Raji (cell line): Measurements from ENCODE around the gene CHTOP.

Experiments used
- POLR2A ChIP-seq: IDR thresholded peaks from 2 replicates; pipeline ENCODE4 v1.6.1; 2011; ENCODE audit warnings: low read depth, low read length, control low read depth; ENCODE audit not compliant: insufficient read depth

The CHTOP gene

DNA sequence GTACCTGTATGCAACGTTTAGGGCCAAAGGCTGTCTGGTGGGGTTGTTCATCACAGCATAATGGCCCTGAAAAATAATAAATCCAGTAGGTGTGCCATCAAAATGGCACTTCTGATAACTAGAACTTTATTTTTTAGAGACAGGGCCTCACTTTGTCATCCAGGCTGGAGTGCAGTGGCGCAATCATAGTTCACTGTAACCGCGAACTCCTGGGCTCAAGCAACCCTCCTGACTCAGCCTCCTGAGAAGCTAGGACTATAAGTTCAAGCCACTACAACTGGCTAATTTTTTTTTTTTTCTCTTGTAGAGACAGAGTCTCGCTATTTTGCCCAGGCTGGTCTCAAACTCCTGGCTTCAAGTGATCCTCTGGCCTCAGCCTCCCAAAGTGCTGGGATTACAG lies 29.3 kb downstream of the CHTOP start:
- no peak for TF ChIP-seq POLR2A

DNA sequence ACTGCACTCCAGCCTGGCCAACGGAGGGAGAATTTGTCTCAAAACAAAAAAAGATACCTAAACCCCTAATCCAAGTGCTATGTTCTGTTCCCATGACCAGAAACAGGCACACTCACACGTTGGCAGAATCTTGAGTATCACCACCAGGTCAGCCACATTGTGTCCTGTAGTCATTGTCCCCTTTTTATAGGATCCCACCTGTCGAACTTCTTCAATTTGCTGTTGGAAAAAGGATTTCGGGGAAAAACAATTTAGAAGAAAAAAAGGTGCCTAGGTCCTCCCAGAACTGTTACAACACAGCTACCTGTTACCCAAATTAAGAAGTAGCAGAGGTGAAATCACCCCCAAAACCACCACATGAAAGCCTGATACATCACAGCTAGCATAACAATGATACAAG lies 33.6 kb downstream of the CHTOP start:
- no peak for TF ChIP-seq POLR2A

DNA sequence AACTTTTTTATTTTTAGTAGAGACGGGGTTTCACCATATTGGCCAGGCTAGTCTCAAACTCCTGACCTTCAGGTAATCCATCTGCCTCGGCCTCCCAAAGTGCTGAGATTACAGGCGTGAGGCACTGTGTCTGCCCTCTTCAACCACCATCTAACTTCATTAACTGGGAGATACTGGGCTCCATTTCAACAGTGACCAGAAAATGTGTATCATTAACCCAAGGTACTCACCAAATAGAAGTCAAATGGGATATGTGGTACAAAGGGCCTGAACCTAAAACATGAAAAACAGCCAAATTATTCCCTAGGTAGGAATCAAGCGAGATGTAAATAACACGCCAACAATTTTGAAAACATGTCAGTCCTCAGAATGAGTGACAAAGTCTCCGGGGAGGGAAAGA lies 35.7 kb downstream of the CHTOP start:
- TF ChIP-seq POLR2A = no peak

DNA sequence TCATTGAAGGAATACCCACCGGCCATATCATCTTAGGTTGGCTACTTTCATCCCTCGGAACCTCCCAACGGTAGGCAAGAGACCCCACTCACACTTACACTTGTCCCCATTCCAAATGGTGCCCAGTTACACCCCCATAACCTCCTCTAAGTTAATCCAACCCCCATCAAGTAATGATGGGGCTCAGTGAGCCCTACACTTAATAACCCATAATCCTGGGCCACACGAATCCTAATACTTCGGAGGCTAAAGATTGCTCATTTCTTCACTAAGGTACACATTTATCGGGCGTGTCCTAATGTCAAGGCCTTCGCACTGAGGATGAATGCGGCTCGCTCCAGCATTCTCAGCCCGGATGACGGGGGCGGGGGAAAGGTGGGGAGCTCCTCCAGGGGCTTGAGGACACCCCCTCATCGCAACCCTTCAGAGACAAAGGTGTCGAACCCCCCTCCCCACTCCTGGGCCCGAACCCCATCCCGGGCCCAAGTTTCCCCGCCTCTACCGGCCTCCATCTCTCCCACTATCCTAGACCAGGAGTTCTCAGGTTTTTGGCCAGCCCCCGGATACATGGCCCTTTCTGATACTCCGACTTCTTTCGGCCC lies 36.5 kb downstream of the CHTOP start:
- TF ChIP-seq POLR2A = no peak

DNA sequence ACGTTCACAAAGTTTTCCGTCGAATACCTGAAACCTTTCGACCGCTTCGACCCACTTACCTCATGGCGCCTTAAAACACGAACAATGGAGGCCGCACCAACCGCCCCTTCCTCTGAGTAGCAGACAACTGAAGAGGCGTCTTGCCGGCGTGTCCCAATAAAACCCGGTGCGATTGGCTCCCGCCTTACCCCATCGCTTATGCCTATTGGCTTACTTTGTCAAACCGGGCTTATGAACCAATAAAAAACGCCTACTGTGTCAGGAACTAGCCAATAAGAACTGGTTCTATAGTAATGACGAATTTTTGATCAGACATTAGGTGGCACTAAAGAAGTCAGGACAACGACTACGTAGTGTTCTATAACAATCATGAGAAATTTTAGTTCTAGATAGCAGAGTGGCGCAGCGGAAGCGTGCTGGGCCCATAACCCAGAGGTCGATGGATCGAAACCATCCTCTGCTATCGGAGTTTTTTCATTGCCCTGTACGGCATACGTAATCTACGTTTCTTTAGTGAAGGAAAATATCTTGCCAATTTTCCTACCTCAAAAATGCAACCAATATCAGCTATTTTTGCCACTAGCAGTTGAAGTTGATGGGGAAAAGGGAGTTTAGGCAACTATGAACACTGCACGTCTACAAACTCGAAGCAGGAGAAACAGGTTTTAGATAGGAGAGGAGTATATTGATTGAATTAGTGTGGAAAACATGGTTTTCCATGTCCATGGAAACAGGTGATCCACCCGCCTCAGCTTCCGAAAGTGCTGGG lies 37.2 kb downstream of the CHTOP start, which contains the start of gene ILF2:
Gene ILF2 (minus strand): TSS at position 135 of the 769 bp plus-strand sequence. CDS start 71 bp downstream, at position 64.
- TF ChIP-seq POLR2A = peak; percentile 92

DNA sequence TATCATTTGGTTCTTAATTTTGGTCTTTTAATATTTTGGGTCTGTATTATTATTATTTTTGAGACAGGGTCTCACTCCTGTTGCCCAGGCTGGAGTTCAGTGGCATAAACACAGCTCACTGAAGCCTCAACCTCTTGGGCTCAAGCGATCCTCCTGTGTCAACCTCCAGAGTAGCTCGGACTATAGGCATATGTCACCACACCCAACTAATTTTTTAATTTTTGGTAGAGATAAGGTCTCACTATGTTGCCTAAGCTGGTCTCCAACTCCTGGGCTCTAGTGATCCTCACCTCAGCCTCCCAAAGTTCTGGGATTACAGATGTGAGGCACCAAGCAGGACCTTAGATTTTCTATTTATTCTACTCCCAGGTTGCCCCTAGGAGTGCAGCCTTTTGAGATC lies 39.6 kb downstream of the CHTOP start:
- TF ChIP-seq POLR2A = no peak

DNA sequence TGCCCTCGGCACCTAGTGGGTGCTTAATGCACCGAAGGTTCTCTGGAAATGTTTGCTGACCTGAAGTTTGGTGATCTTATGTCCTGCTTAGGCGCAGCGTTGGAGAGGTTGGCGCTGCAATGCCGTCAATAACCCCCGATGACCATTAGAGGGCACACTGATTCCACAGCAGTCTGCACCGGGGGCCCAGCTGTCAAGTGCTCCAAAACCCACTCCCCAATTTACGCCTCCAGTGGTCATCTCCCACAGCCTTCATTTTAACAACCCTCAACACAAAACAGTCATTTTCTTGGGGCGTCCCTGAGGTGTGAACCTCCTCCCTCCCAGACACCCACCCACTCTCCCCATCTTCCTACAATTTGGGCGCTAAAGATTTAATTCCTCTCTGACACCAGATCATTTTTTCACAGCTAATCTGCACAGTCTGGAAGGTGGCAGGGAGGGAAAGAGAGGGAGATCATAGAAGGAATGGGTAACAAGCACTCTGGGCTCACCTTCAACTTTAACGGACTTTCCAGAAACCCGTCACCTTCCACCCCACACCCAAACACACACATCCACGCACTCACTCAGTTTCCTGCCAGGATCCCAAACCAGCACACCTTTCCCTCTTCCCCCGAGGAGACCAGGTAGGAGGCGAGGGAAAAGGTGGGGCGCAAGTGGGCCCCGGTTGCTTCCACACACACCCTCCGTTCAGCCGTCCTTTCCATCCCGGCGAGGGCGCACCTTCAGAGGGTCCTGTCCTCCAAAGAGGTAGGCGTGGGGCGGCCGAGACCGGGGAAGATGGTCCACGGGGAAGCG lies 44.1 kb downstream of the CHTOP start:
- TF ChIP-seq POLR2A = no peak

DNA sequence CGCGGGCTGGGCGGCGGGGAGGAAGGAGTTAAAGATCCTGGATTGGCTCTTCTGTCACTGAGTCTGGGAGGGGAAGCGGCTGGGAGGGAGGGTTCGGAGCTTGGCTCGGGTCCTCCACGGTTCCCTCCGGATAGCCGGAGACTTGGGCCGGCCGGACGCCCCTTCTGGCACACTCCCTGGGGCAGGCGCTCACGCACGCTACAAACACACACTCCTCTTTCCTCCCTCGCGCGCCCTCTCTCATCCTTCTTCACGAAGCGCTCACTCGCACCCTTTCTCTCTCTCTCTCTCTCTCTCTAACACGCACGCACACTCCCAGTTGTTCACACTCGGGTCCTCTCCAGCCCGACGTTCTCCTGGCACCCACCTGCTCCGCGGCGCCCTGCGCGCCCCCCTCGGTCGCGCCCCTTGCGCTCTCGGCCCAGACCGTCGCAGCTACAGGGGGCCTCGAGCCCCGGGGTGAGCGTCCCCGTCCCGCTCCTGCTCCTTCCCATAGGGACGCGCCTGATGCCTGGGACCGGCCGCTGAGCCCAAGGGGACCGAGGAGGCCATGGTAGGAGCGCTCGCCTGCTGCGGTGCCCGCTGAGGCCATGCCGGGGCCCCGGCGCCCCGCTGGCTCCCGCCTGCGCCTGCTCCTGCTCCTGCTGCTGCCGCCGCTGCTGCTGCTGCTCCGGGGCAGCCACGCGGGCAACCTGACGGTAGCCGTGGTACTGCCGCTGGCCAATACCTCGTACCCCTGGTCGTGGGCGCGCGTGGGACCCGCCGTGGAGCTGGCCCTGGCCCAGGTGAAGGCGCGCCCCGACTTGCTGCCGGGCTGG lies 44.9 kb downstream of the CHTOP start, which contains the start of gene NPR1:
Gene NPR1 (plus strand): TSS at position 170 of the 818 bp plus-strand sequence. CDS start 421 bp downstream, at position 591.
- no peak for TF ChIP-seq POLR2A

DNA sequence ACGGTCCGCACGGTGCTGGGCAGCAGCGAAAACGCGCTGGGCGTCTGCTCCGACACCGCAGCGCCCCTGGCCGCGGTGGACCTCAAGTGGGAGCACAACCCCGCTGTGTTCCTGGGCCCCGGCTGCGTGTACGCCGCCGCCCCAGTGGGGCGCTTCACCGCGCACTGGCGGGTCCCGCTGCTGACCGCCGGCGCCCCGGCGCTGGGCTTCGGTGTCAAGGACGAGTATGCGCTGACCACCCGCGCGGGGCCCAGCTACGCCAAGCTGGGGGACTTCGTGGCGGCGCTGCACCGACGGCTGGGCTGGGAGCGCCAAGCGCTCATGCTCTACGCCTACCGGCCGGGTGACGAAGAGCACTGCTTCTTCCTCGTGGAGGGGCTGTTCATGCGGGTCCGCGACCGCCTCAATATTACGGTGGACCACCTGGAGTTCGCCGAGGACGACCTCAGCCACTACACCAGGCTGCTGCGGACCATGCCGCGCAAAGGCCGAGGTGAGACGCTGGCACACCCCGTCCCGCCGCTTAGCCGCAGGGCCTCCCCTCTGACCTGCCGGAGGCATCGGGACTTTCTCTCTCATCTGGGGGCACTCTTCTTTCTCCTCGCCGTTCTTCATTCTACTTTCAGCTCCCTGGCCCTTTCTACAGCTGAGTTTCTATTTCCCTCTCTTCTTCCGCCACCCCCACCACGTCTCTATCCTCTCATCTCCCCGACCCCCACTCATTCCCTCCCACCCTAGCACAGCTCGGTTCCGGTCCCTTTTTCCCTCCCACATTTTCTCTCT lies 45.7 kb downstream of the CHTOP start:
- TF ChIP-seq POLR2A = no peak

DNA sequence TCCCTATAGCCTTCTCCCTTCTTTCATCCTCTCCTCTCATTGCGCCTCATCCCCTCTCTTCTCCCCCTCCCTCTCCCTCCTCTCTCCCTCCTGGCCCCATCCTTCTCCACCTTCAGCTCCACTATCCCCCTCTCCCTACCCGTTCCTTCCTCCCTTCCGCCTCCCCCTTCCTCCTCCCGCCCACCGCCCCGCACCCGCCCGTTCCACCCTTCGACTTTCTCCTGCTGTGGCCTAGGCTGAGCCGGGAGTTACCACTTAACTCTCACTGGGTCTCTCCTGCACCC lies 46.2 kb downstream of the CHTOP start:
- TF ChIP-seq POLR2A = no peak

DNA sequence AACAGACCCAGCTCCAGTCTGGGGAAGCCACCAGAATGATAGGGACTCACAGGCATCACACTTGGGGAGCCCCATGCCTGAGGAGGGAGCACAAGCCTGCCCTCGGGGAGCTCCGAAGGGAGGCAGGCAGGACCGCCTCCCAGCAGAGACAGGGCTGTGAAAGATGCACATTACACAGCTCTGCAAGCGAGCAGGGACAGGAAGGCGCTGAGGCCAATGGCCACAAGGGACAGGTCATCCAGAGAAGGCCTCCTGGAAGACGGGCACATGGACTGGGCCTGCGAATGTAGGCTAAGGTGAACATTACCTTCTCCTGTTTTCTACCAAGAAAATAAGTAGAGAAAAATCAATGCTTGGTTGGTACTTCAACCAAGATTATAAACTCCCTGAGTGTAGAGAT lies 48.9 kb downstream of the CHTOP start:
- TF ChIP-seq POLR2A = no peak

DNA sequence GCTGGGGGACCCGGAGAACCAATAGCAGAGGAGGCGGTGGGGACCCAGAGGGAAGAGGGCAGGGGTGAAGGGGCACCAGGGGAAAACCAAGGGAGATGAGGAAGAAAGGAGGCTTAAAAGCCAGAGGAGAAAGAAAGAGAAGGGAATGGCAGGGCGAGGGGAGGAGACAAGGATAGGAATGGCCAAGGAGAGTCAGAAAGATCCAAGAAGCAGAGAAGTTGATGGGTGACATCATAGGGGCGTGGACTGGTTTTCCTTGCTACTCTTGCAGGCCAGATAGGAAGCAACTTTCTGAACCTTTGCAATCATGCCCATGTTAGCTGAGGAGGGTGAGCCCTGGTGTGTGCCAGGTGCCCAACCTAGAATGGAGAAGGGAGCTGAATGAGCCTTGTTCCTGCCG lies 50.0 kb downstream of the CHTOP start:
- TF ChIP-seq POLR2A = no peak

DNA sequence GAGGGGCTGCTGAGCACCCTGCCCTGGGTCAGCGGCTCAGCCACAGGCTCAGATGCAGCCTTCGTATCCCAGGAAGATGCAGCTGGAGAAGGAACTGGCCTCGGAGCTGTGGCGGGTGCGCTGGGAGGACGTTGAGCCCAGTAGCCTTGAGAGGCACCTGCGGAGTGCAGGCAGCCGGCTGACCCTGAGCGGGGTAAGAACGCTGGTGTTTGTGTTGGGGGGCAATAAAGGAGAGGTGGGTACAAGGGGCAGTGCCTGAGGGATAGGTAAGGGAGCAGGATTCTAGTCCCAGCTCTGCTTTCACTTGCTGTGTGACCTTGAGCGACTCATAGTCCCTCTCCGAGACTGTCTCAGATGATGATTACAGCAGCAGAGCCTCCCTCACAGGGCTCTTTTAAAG lies 51.0 kb downstream of the CHTOP start:
- no peak for TF ChIP-seq POLR2A

DNA sequence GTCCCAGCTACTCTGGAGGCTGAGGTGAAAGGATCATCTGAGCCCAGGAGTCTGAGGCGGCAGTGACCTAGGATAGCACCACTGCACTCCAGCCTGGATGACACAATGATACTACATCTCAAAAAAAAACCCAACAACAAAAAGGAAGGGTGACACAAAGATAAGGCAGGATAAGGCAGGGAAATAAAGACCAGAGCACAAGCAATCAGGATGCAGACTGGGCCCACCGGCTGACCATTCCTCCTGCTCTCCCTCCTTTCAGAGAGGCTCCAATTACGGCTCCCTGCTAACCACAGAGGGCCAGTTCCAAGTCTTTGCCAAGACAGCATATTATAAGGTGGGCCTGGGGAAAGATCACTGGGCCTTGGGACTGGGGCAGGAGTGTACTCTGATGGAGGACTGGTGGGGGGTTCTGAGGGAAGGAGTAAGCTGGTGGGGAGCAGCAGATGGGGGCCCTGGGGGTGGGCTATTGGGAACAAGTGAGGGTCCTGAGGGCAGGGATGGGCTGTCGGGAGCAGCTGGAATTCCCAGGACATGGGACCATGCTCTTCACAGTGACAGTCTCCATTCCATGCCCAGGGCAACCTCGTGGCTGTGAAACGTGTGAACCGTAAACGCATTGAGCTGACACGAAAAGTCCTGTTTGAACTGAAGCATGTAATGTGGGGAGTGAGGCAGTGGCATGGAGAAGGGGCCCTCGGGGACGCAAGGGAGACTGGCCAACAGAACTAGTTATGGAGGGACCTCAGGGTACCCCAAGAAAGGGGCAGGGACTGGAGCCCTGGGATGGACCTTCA lies 51.9 kb downstream of the CHTOP start:
- TF ChIP-seq POLR2A = no peak
